Measurements from ENCODE around the gene UBE2F.

GRCh38 chr2:238091436-238092060 lies 124.7 kb downstream of the UBE2F start:
- TF ChIP-seq CTCF (IDR thresholded peaks at IDR 0.05; ENCODE audit: insufficient read depth, low read length) (no peak), REST (IDR thresholded peaks at IDR 0.05; ENCODE audit: insufficient replicate concordance, low read depth) (no peak), POLR2AphosphoS5 (IDR thresholded peaks at IDR 0.05; ENCODE audit: low read depth) (no peak), GABPA (IDR thresholded peaks at IDR 0.05; ENCODE audit: low read depth) (no peak), SPI1 (IDR thresholded peaks at IDR 0.05; ENCODE audit: borderline replicate concordance, low read depth) (no peak)

Measured in HL-60 (cell line).